Neuronal stem cell (in vitro differentiated cells): ENCODE results near the gene SND1.
"Not testable (repeated sequence)": the region's sequence is repeated elsewhere in the genome, so short reads cannot be mapped to it uniquely, and the experiment has no call there.

Experiments used
- DNase-seq: peaks from one replicate; pipeline ENCODE4 v3.0.0-alpha.2; 2013; ENCODE audit warnings: low spot score
- H2AFZ ChIP-seq: one replicate; pipeline ENCODE4 v1.6.1; 2013; ENCODE audit warnings: mild to moderate bottlenecking, low read length, inconsistent platforms
- H2AK5ac ChIP-seq: 2 replicates; pipeline ENCODE4 v1.6.1; 2013; ENCODE audit warnings: low read depth, mild to moderate bottlenecking, inconsistent platforms, low read length, moderate library complexity, mixed read lengths
- H2BK120ac ChIP-seq: 2 replicates; pipeline ENCODE4 v1.6.1; 2013; ENCODE audit warnings: low read depth, mild to moderate bottlenecking, inconsistent platforms, low read length, moderate library complexity, mixed read lengths
- H2BK12ac ChIP-seq: one replicate; pipeline ENCODE4 v1.6.1; 2013; ENCODE audit warnings: low read length, inconsistent platforms
- H2BK15ac ChIP-seq: 2 replicates; pipeline ENCODE4 v1.6.1; 2013; ENCODE audit warnings: mild to moderate bottlenecking, low read length, inconsistent platforms, mixed read lengths
- H2BK5ac ChIP-seq: one replicate; pipeline ENCODE4 v1.6.1; 2013; ENCODE audit warnings: inconsistent platforms, mild to moderate bottlenecking, low read length, moderate library complexity
- H3K14ac ChIP-seq: one replicate; pipeline ENCODE4 v1.6.1; 2013; ENCODE audit warnings: low read length, inconsistent platforms
- H3K18ac ChIP-seq: 2 replicates; pipeline ENCODE4 v1.6.1; 2013; ENCODE audit warnings: low read length, inconsistent platforms
- H3K23ac ChIP-seq: 2 replicates; pipeline ENCODE4 v1.6.1; 2013; ENCODE audit warnings: low read depth, mild to moderate bottlenecking, mixed read lengths, low read length, inconsistent platforms; ENCODE audit not compliant: poor library complexity
- H3K27ac ChIP-seq: replicated peaks from 3 replicates; pipeline ENCODE4 v1.5.1; 2013; ENCODE audit warnings: low read length, inconsistent platforms
- H3K27me3 ChIP-seq, 3 experiments: 2 replicates each; pipeline ENCODE4 v1.6.1; 2013; ENCODE audit warnings: low read length in 3 of 3, mild to moderate bottlenecking in 2 of 3, inconsistent platforms in 1 of 3, low read depth in 1 of 3, mixed read lengths in 1 of 3, moderate library complexity in 1 of 3; ENCODE audit not compliant: control insufficient read depth in 3 of 3, insufficient read depth in 3 of 3
- H3K36me3 ChIP-seq, 2 donors: replicated peaks in 1 of 2; 2 replicates each; pipeline ENCODE4 v1.6.1; 2013; ENCODE audit warnings: low read length in 2 of 2; ENCODE audit not compliant: control insufficient read depth in 2 of 2, insufficient read depth in 2 of 2
- H3K4ac ChIP-seq: 2 replicates; pipeline ENCODE4 v1.6.1; 2013; ENCODE audit warnings: inconsistent platforms, mild to moderate bottlenecking, low read length, moderate library complexity
- H3K4me1 ChIP-seq, 2 donors: 1 replicate in 1 of 2; 2 replicates in 1 of 2; pipeline ENCODE4 v1.6.1; 2013; ENCODE audit warnings: low read length in 2 of 2, low read depth in 1 of 2; ENCODE audit not compliant: control insufficient read depth in 2 of 2, insufficient read depth in 1 of 2
- H3K4me2 ChIP-seq: one replicate; pipeline ENCODE4 v1.6.1; 2013; ENCODE audit warnings: mild to moderate bottlenecking, low read length, inconsistent platforms; ENCODE audit not compliant: insufficient read depth, poor library complexity, severe bottlenecking
- H3K4me3 ChIP-seq, 2 donors: 2 replicates each; pipeline ENCODE4 v1.5.1; 2013; ENCODE audit warnings: low read length in 2 of 2, mild to moderate bottlenecking in 2 of 2, inconsistent platforms in 1 of 2, moderate library complexity in 1 of 2
- H3K79me1 ChIP-seq: one replicate; pipeline ENCODE4 v1.6.1; 2013; ENCODE audit warnings: low read depth, mild to moderate bottlenecking, inconsistent platforms, low read length, moderate library complexity
- H3K9ac ChIP-seq: one replicate; pipeline ENCODE4 v1.6.1; 2013; ENCODE audit warnings: mild to moderate bottlenecking, low read depth, low read length, inconsistent platforms; ENCODE audit not compliant: poor library complexity
- H3K9me3 ChIP-seq, 2 donors: replicated peaks in 1 of 2; 2 replicates each; pipeline versions ENCODE3 to v1.6.1; 2013; ENCODE audit warnings: low read length in 2 of 2, mild to moderate bottlenecking in 2 of 2, inconsistent platforms in 1 of 2, low read depth in 1 of 2, mixed read lengths in 1 of 2, moderate library complexity in 1 of 2; ENCODE audit not compliant: control insufficient read depth in 2 of 2, insufficient read depth in 1 of 2
- H4K8ac ChIP-seq: one replicate; pipeline ENCODE4 v1.6.1; 2013; ENCODE audit warnings: low read depth, mild to moderate bottlenecking, inconsistent platforms, low read length, moderate library complexity
- H4K91ac ChIP-seq: one replicate; pipeline ENCODE4 v1.6.1; 2013; ENCODE audit warnings: low read length, low read depth, mild to moderate bottlenecking, inconsistent platforms; ENCODE audit not compliant: poor library complexity
- whole genome bisulfite sequencing, 2 donors: extraction: QIAGEN DNeasy Blood & Tissue Kit; methylation state at CpG; one replicate each; pipeline ENCODE4 v1.1.7; 2013; ENCODE audit warnings: missing lambda C conversion rate in 2 of 2, mixed read lengths in 1 of 2; ENCODE audit not compliant: insufficient read length in 2 of 2, insufficient replicate concordance in 1 of 2; ENCODE audit errors: extremely low coverage in 2 of 2; 5-methylcytosine and 5-hydroxymethylcytosine counted together

SND1 gene

GRCh38 chr7:127674923-127675322, 22.9 kb downstream of the SND1 start:
- H3K36me3 ChIP-seq: peaks cover 0 to 37% of the 10 kb centered on the region in 2 donors
- H2BK120ac ChIP-seq, H3K27ac ChIP-seq, H2AK5ac ChIP-seq, H2BK12ac ChIP-seq, H2BK15ac ChIP-seq, H3K18ac ChIP-seq, H3K14ac ChIP-seq, H3K27me3 ChIP-seq, H4K91ac ChIP-seq, H3K9me3 ChIP-seq, H3K4me1 ChIP-seq, H3K9ac ChIP-seq, H3K79me1 ChIP-seq, H3K23ac ChIP-seq, H2BK5ac ChIP-seq, DNase-seq, H4K8ac ChIP-seq, H3K4me3 ChIP-seq, H3K4ac ChIP-seq, H3K4me2 ChIP-seq, H2AFZ ChIP-seq: not testable (repeated sequence)
- WGBS, 2 donors: no CpG with 5 or more reads among the region's 4 CpGs

- no peak overlapping the region for H3K4me3 ChIP-seq
- no peak for DNase-seq
- H3K27me3 ChIP-seq: peaks cover 0 to 2% (median 0%) of the 10 kb centered on the region in 3 experiments
- H2BK15ac ChIP-seq: no peak overlapping the region
- H3K23ac ChIP-seq: no peak overlapping the region
- no peak overlapping the region for H4K8ac ChIP-seq
- H2AK5ac ChIP-seq: no peak overlapping the region
- peaks cover 6% of the 10 kb centered on the region for H3K79me1 ChIP-seq
- H3K4me2 ChIP-seq: no peak overlapping the region
- H3K4ac ChIP-seq: no peak overlapping the region
- H3K9me3 ChIP-seq: peaks cover 0 to 9% of the 10 kb centered on the region in 2 donors
- no peak overlapping the region for H3K14ac ChIP-seq
- no peak overlapping the region for H2BK5ac ChIP-seq
- no peak overlapping the region for H3K18ac ChIP-seq
- peaks cover 0 to 31% of the 10 kb centered on the region in 2 donors for H3K36me3 ChIP-seq
- no peak overlapping the region for H2AFZ ChIP-seq
- no peak overlapping the region for H3K27ac ChIP-seq
- no peak overlapping the region for H4K91ac ChIP-seq
- WGBS, 2 donors: no CpG with 5 or more reads among the region's 5 CpGs
- no peak overlapping the region for H2BK120ac ChIP-seq
- peaks cover 4 to 5% of the 10 kb centered on the region in 2 donors for H3K4me1 ChIP-seq
- H2BK12ac ChIP-seq: no peak overlapping the region
- H3K9ac ChIP-seq: no peak overlapping the region
Observed at GRCh38 chr7:127675721-127676120, 23.7 kb downstream of the SND1 start.

GRCh38 chr7:127677433-127678230, 25.6 kb downstream of the SND1 start:
- no peak overlapping the region for H3K9ac ChIP-seq
- no CpG with 5 or more reads among the region's 8 CpGs for WGBS, 2 donors
- H2AK5ac ChIP-seq: no peak overlapping the region
- H3K27ac ChIP-seq: no peak overlapping the region
- no peak overlapping the region for H2BK12ac ChIP-seq
- H2AFZ ChIP-seq: no peak overlapping the region
- H3K23ac ChIP-seq: no peak overlapping the region
- H2BK120ac ChIP-seq: no peak overlapping the region
- H4K91ac ChIP-seq: no peak overlapping the region
- no peak overlapping the region for H3K4me3 ChIP-seq
- H3K27me3 ChIP-seq: peaks cover 0 to 2% (median 0%) of the 10 kb centered on the region in 3 experiments
- H4K8ac ChIP-seq: no peak overlapping the region
- no peak overlapping the region for H2BK5ac ChIP-seq
- peaks cover 0 to 31% of the 10 kb centered on the region in 2 donors for H3K36me3 ChIP-seq
- H3K4me1 ChIP-seq: peaks cover 4 to 5% of the 10 kb centered on the region in 2 donors
- peaks cover 6% of the 10 kb centered on the region for H3K79me1 ChIP-seq
- H3K18ac ChIP-seq: no peak overlapping the region
- no peak overlapping the region for H3K4me2 ChIP-seq
- H3K14ac ChIP-seq: no peak overlapping the region
- H2BK15ac ChIP-seq: no peak overlapping the region
- DNase-seq: no peak
- no peak overlapping the region for H3K4ac ChIP-seq
- peaks cover 0 to 13% of the 10 kb centered on the region in 2 donors for H3K9me3 ChIP-seq

GRCh38 chr7:127678337-127678736, 26.3 kb downstream of the SND1 start:
- Histone ChIP-seq H3K27ac (no peak overlapping the region), H4K91ac (no peak overlapping the region), H3K36me3 (peaks cover 0 to 31% of the 10 kb centered on the region in 2 donors), H2AFZ (no peak overlapping the region), H3K4me2 (no peak overlapping the region), H3K23ac (no peak overlapping the region), H2AK5ac (no peak overlapping the region), H3K14ac (no peak overlapping the region), H3K4ac (no peak overlapping the region), H3K4me3 (no peak overlapping the region), H2BK5ac (no peak overlapping the region), H2BK12ac (no peak overlapping the region), H4K8ac (no peak overlapping the region), H3K9me3 (peaks cover 0 to 13% of the 10 kb centered on the region in 2 donors), H2BK120ac (no peak overlapping the region), H3K79me1 (peaks cover 6% of the 10 kb centered on the region), H3K27me3 (peaks cover 0 to 2% (median 0%) of the 10 kb centered on the region in 3 experiments), H2BK15ac (no peak overlapping the region), H3K9ac (no peak overlapping the region), H3K18ac (no peak overlapping the region), H3K4me1 (peaks cover 4 to 5% of the 10 kb centered on the region in 2 donors)
- no peak for DNase-seq
- no CpG with 5 or more reads among the region's 6 CpGs for WGBS, 2 donors
